Measurements from ENCODE around the gene TOR1AIP2. TPM values are rescaled to one million over a fixed set of nuclear protein-coding genes. Genes with fewer than 3 reads are reported as not detected.

Gene TOR1AIP2
- total and polyA plus RNA-seq, 2 of the 8 experiments (the other 6 are each of a cell fraction or from before 2014, with no cell fraction given), result 12.1 to 75.2 TPM

GRCh38 chr1:179910934-179911333, 33.3 kb upstream of the TOR1AIP2 start:
- peaks cover 0 to 5% (median 2%) of the 10 kb centered on the region in 4 experiments; a peak in 4 of 8 replicates for H3K36me3 ChIP-seq (ENCODE audit: control insufficient read depth in 2 of 4, insufficient read depth in 4 of 4, low read length in 3 of 4)
- H3K56ac ChIP-seq (replicated peaks; ENCODE audit: insufficient read length, low read depth, low read length), result no peak overlapping the region
- H2AK5ac ChIP-seq (ENCODE audit: low read depth, low read length), result no peak overlapping the region
- TF ChIP-seq KDM4A (IDR thresholded peaks at IDR 0.05; ENCODE audit: low read depth, low read length, severe bottlenecking), result no peak
- no peak for TF ChIP-seq HDAC2 (IDR thresholded peaks at IDR 0.05; ENCODE audit: borderline replicate concordance in 1 of 2, low read depth in 2 of 2, low read length in 2 of 2)
- TF ChIP-seq JUN (IDR thresholded peaks at IDR 0.05; ENCODE audit: low read depth, low read length), result no peak
- no peak for TF ChIP-seq KDM5A (IDR thresholded peaks at IDR 0.05; ENCODE audit: low read length)
- TF ChIP-seq CBX8 (IDR thresholded peaks at IDR 0.05; ENCODE audit: borderline replicate concordance, low read depth, low read length), result no peak
- no peak for TF ChIP-seq CHD1 (IDR thresholded peaks at IDR 0.05; ENCODE audit: low read depth, low read length)
- TF ChIP-seq KDM1A (IDR thresholded peaks at IDR 0.05; ENCODE audit: borderline replicate concordance, low read length), result no peak
- TF ChIP-seq BCL11A (IDR thresholded peaks at IDR 0.05; ENCODE audit: low read depth in 2 of 2, low read length in 2 of 2), result no peak
- TF ChIP-seq GABPA (IDR thresholded peaks at IDR 0.05; ENCODE audit: borderline replicate concordance, insufficient read depth, low read length), result no peak
- no peak for TF ChIP-seq POLR2AphosphoS5 (IDR thresholded peaks at IDR 0.05; ENCODE audit: low read depth, low read length)

More at GRCh38 chr1:179910934-179911333, 33.3 kb upstream of the TOR1AIP2 start:
- no peak overlapping the region for H3K4me2 ChIP-seq (ENCODE audit: insufficient read depth in 1 of 2, low read depth in 2 of 2, low read length in 2 of 2)
- H3K18ac ChIP-seq (ENCODE audit: extremely low read depth, low read length), result no peak overlapping the region
- no peak overlapping the region for H2BK15ac ChIP-seq (ENCODE audit: low read length)
- DNase-seq (ENCODE audit: low read depth in 1 of 2, low spot score in 2 of 2) (no peak), FAIRE-seq (no peak)
- H2AFZ ChIP-seq (ENCODE audit: low read length), result no peak overlapping the region
- H4K5ac ChIP-seq (ENCODE audit: insufficient read length, low read depth, low read length), result no peak overlapping the region
- no peak overlapping the region for H2BK12ac ChIP-seq (ENCODE audit: low read depth, low read length)
- CTCF ChIA-PET (ENCODE audit: partially characterized antibody), result interaction anchor here (0.9 to 1.4 kb wide), 2 partner anchors 96 to 101 kb away, joined by 3 to 4 read pairs; no protein-coding TSS in a partner anchor
- H4K91ac ChIP-seq (replicated peaks; ENCODE audit: insufficient read length, low read length), result no peak overlapping the region
- peaks cover 0 to 1% of the 10 kb centered on the region in 2 experiments for H4K20me1 ChIP-seq (replicated peaks in 1 of 2; ENCODE audit: control insufficient read depth in 1 of 2, insufficient read depth in 2 of 2, low read length in 2 of 2)
- POLR2A ChIA-PET (ENCODE audit: partially characterized antibody), result no interaction called here
- H2BK5ac ChIP-seq (ENCODE audit: low read depth, low read length), result no peak overlapping the region
- no peaks in the 10 kb centered on the region for H3K23me2 ChIP-seq (ENCODE audit: low read depth, low read length)
- H2BK120ac ChIP-seq (replicated peaks; ENCODE audit: low read depth, low read length), result no peak overlapping the region
- no peak overlapping the region for H3K23ac ChIP-seq (ENCODE audit: insufficient read length)
- no peaks in the 10 kb centered on the region for H3K27me3 ChIP-seq (replicated peaks in 1 of 4; ENCODE audit: control insufficient read depth in 3 of 4, extremely low read depth in 1 of 4, insufficient read depth in 3 of 4, low read length in 3 of 4)
- H4K8ac ChIP-seq (ENCODE audit: extremely low read depth, insufficient read depth, low read length), result no peak overlapping the region
- H3K4me3 ChIP-seq (ENCODE audit: extremely low read depth in 1 of 4, insufficient read depth in 2 of 4, low read depth in 3 of 4, low read length in 4 of 4), result no peak overlapping the region
- H3K79me2 ChIP-seq (ENCODE audit: control insufficient read depth in 1 of 2, insufficient read depth in 2 of 2, low read length in 2 of 2), result no peaks in the 10 kb centered on the region
- no peak overlapping the region for H3K4ac ChIP-seq (replicated peaks; ENCODE audit: insufficient read length, low read depth, low read length)
- no peaks in the 10 kb centered on the region for H3K79me1 ChIP-seq (ENCODE audit: low read depth, low read length)
- H3K14ac ChIP-seq (ENCODE audit: insufficient read length), result no peak overlapping the region
- no peaks in the 10 kb centered on the region for H3K4me1 ChIP-seq (replicated peaks in 1 of 4; ENCODE audit: control insufficient read depth in 3 of 4, insufficient read depth in 4 of 4, low read length in 3 of 4)
- H3K27ac ChIP-seq (ENCODE audit: low read depth, low read length), result no peak overlapping the region
- H3K9me3 ChIP-seq (ENCODE audit: insufficient read depth in 2 of 2, low read depth in 1 of 2, low read length in 1 of 2), result no peaks in the 10 kb centered on the region
- no peak overlapping the region for H3K9ac ChIP-seq (replicated peaks in 1 of 4; ENCODE audit: extremely low read depth in 1 of 4, low read depth in 3 of 4, low read length in 3 of 4)
- WGBS, 2 experiments (ENCODE audit: extremely low coverage in 1 of 2, insufficient coverage in 1 of 2, insufficient read length in 1 of 2, insufficient replicate concordance in 2 of 2, low coverage in 1 of 2, low lambda C conversion rate in 2 of 2, missing lambda C conversion rate in 1 of 2), result 81% methylated on average over 1 of the region's 1 CpG; no CpG with 5 or more reads in 1 of the 2 experiments
- H2BK20ac ChIP-seq (ENCODE audit: low read length), result no peak overlapping the region

All from H1 (cell line).